GM08714 (cell line): Measurements from ENCODE around the gene BIRC5.
"Not testable (repeated sequence)": the region's sequence is repeated elsewhere in the genome, so short reads cannot be mapped to it uniquely, and the experiment has no call there.

Source experiments
- H3K4me3 ChIP-seq: fragments of 200-500 bp; sonication (Bioruptor generic); 2 replicates; pipeline ENCODE4 v1.5.1; 2014; ENCODE audit warnings: mild to moderate bottlenecking, low read length, inconsistent platforms
- ZNF274 ChIP-seq: IDR thresholded peaks from 2 replicates; pipeline ENCODE4 v1.6.1; 2012; ENCODE audit warnings: mild to moderate bottlenecking, low read depth, low read length

The BIRC5 gene

GRCh38 chr17:78214016-78214705, at the start of gene BIRC5:
BIRC5 (plus strand) TSS chr17:78214253; CDS start chr17:78214317, 64 bp downstream.
- peak within 1 kb of the TSS; percentile 88 for H3K4me3 ChIP-seq
- TF ChIP-seq ZNF274: no peak

- no peak overlapping the region for H3K4me3 ChIP-seq
Measured at GRCh38 chr17:78164748-78165607, 49.1 kb upstream of the BIRC5 start.

GRCh38 chr17:78166416-78166815, 47.6 kb upstream of the BIRC5 start:
- TF ChIP-seq ZNF274: no peak

More at GRCh38 chr17:78164748-78165607, 49.1 kb upstream of the BIRC5 start:
- TF ChIP-seq ZNF274: no peak

GRCh38 chr17:78168242-78168902, 45.7 kb upstream of the BIRC5 start, which contains the start of gene SYNGR2:
SYNGR2 (plus strand) TSS chr17:78168581; CDS start chr17:78168617, 36 bp downstream.
- TF ChIP-seq ZNF274: no peak
- peak within 1 kb of the TSS; percentile 80 for H3K4me3 ChIP-seq

More at GRCh38 chr17:78166416-78166815, 47.6 kb upstream of the BIRC5 start:
- H3K4me3 ChIP-seq: no peak overlapping the region

- no peak for TF ChIP-seq ZNF274
- peak overlapping the region; percentile 80 for H3K4me3 ChIP-seq
Measured at GRCh38 chr17:78168903-78169793, 44.9 kb upstream of the BIRC5 start.

- H3K4me3 ChIP-seq: peak overlapping the region; percentile 10; the same call in 1 of the 2 replicates
- no peak for TF ChIP-seq ZNF274
Measured at GRCh38 chr17:78170692-78171590, 43.1 kb upstream of the BIRC5 start.

- not testable (repeated sequence) for H3K4me3 ChIP-seq
Measured at GRCh38 chr17:78171591-78172248, 42.3 kb upstream of the BIRC5 start.

GRCh38 chr17:78172249-78173051, 41.6 kb upstream of the BIRC5 start:
- no peak overlapping the region; the same call in 1 of the 2 replicates for H3K4me3 ChIP-seq
- TF ChIP-seq ZNF274: no peak

- TF ChIP-seq ZNF274: no peak
- H3K4me3 ChIP-seq: no peak overlapping the region
Measured at GRCh38 chr17:78173097-78173715, 40.8 kb upstream of the BIRC5 start.

GRCh38 chr17:78174346-78174869, 39.6 kb upstream of the BIRC5 start:
- TF ChIP-seq ZNF274: no peak
- H3K4me3 ChIP-seq: no peak overlapping the region

- no peak overlapping the region for H3K4me3 ChIP-seq
- no peak for TF ChIP-seq ZNF274
Measured at GRCh38 chr17:78174870-78175642, 39.0 kb upstream of the BIRC5 start.
